Glomerular endothelial cell (primary cell): ENCODE measurements around the gene ASPDH. TPM values are rescaled to one million over a fixed set of nuclear protein-coding genes. Genes with fewer than 3 reads are reported as not detected.

Source experiments
- total RNA-seq: library from RNA; depleted of rRNA; stranded (reverse); fragments of >200 nt; gene quantifications from 2 replicates; pipeline ENCODE4 v1.2.3, GENCODE V29; 2015

The ASPDH gene
- total RNA-seq, 1 donor from 2014 or later: not detected

Other genes starting within 250 kb of the ASPDH start
- 0.64 TPM in 1 of 2 replicates, not detected in the other for gene KCNC3, start 184.5 kb downstream of the ASPDH start, total RNA-seq
- 0.10 and 0.70 TPM in 2 replicates for gene NAPSA, start 148.3 kb downstream of the ASPDH start, total RNA-seq
- 65.8 and 68.7 TPM in 2 replicates for gene NR1H2, start 137.5 kb downstream of the ASPDH start, total RNA-seq
- gene POLD1, start 129.6 kb downstream of the ASPDH start, total RNA-seq: 24.0 and 29.4 TPM in 2 replicates
- gene SPIB, start 95.0 kb downstream of the ASPDH start, total RNA-seq: not detected in 2 replicates
- not detected in 2 replicates for gene MYBPC2, start 81.0 kb downstream of the ASPDH start, total RNA-seq
- gene EMC10, start 37.4 kb downstream of the ASPDH start, total RNA-seq: 120 and 121 TPM in 2 replicates
- 0.39 TPM in 1 of 2 replicates, not detected in the other for gene GARIN5A, start 37.1 kb downstream of the ASPDH start, total RNA-seq
- 23.9 and 30.1 TPM in 2 replicates for gene JOSD2, start 2.7 kb downstream of the ASPDH start, total RNA-seq
- gene LRRC4B, start 54.5 kb upstream of the ASPDH start, total RNA-seq: not detected in 2 replicates
- gene SYT3, start 126.0 kb upstream of the ASPDH start, total RNA-seq: 0.53 and 0.82 TPM in 2 replicates
- 3.1 and 9.0 TPM in 2 replicates for gene C19orf81, start 135.5 kb upstream of the ASPDH start, total RNA-seq
- gene SHANK1, start 205.9 kb upstream of the ASPDH start, total RNA-seq: 1.2 and 2.0 TPM in 2 replicates
- 14.4 and 16.2 TPM in 2 replicates for gene CLEC11A, start 209.5 kb upstream of the ASPDH start, total RNA-seq